Measurements from ENCODE around the gene MT1H. TPM values are rescaled to one million over a fixed set of nuclear protein-coding genes. Genes with fewer than 3 reads are reported as not detected.
A peak's percentile ranks its signal among the peaks of the same experiment; 100 is the strongest.

Gene MT1H
- total RNA-seq, 1 experiment from 2014 or later = not detected

- H3K27ac Mint-ChIP-seq (ENCODE audit: unreplicated experiment) = no peak overlapping the region
- intact Hi-C loops (cut with micrococcal nuclease; ENCODE audit: unreplicated experiment) = no loop called here
- H3K4me3 Mint-ChIP-seq (ENCODE audit: unreplicated experiment) = no peak overlapping the region
Observed at GRCh38 chr16:56630134-56630533, 39.5 kb upstream of the MT1H start.

GRCh38 chr16:56631197-56631596 lies 38.4 kb upstream of the MT1H start:
- peaks cover 5% of the 10 kb centered on the region for H3K4me1 Mint-ChIP-seq (ENCODE audit: low read depth, unreplicated experiment)
- H3K27me3 ChIP-seq (replicated peaks; ENCODE audit: control insufficient read depth, insufficient read depth, low read length) = peaks cover 6% of the 10 kb centered on the region; the same call in 1 of the 2 replicates
- POLR2A ChIA-PET = no interaction called here

More at GRCh38 chr16:56630134-56630533, 39.5 kb upstream of the MT1H start:
- peaks cover 5% of the 10 kb centered on the region for H3K4me1 Mint-ChIP-seq (ENCODE audit: low read depth, unreplicated experiment)
- no peak overlapping the region for H3K4me3 ChIP-seq (ENCODE audit: low read depth, low read length)
- POLR2A ChIA-PET = no interaction called here
- no peaks in the 10 kb centered on the region for H3K36me3 Mint-ChIP-seq (ENCODE audit: insufficient read depth, unreplicated experiment)
- no peaks in the 10 kb centered on the region for H3K4me1 ChIP-seq
- no TSS peak for BruUV-seq (replicated peaks)
- CTCF ChIA-PET = interaction anchor here (0.6 kb wide), 2 partner anchors 11 to 22 kb away, joined by 3 read pairs; partner anchors contain the start of gene MT2A
- H3K36me3 ChIP-seq (ENCODE audit: control insufficient read depth, insufficient read depth, low read length) = no peaks in the 10 kb centered on the region
- TF ChIP-seq CTCF (IDR thresholded peaks at IDR 0.05; ENCODE audit: insufficient read depth in 1 of 2, low read depth in 1 of 2, low read length in 1 of 2, severe bottlenecking in 1 of 2, unreplicated experiment in 1 of 2) = no peak
- peaks cover 6% of the 10 kb centered on the region; the same call in 1 of the 2 replicates for H3K27me3 ChIP-seq (replicated peaks; ENCODE audit: control insufficient read depth, insufficient read depth, low read length)
- H3K27me3 Mint-ChIP-seq (ENCODE audit: insufficient read depth, unreplicated experiment) = peaks cover 30% of the 10 kb centered on the region
- no peaks in the 10 kb centered on the region for H3K9me3 Mint-ChIP-seq (ENCODE audit: unreplicated experiment)
- no peak for DNase-seq
- H3K9me3 ChIP-seq = no peaks in the 10 kb centered on the region

GRCh38 chr16:56631832-56632155 lies 37.8 kb upstream of the MT1H start:
- intact Hi-C loops (cut with micrococcal nuclease; ENCODE audit: unreplicated experiment) = no loop called here
- TF ChIP-seq CTCF (IDR thresholded peaks at IDR 0.05; ENCODE audit: insufficient read depth in 1 of 2, low read depth in 1 of 2, low read length in 1 of 2, severe bottlenecking in 1 of 2, unreplicated experiment in 1 of 2) = no peak
- no peaks in the 10 kb centered on the region for H3K36me3 Mint-ChIP-seq (ENCODE audit: insufficient read depth, unreplicated experiment)
- POLR2A ChIA-PET = no interaction called here
- Histone ChIP-seq H3K36me3 (ENCODE audit: control insufficient read depth, insufficient read depth, low read length) (no peaks in the 10 kb centered on the region), H3K9me3 (no peaks in the 10 kb centered on the region), H3K4me1 (no peaks in the 10 kb centered on the region), H3K4me3 (ENCODE audit: low read depth, low read length) (peak overlapping the region; percentile 26), H3K27me3 (replicated peaks; ENCODE audit: control insufficient read depth, insufficient read depth, low read length) (peaks cover 8% of the 10 kb centered on the region; the same call in 1 of the 2 replicates)
- H3K27ac Mint-ChIP-seq (ENCODE audit: unreplicated experiment) = no peak overlapping the region
- H3K4me1 Mint-ChIP-seq (ENCODE audit: low read depth, unreplicated experiment) = peaks cover 5% of the 10 kb centered on the region
- CTCF ChIA-PET = no interaction called here
- DNase-seq = no peak
- no TSS peak for BruUV-seq (replicated peaks)
- H3K27me3 Mint-ChIP-seq (ENCODE audit: insufficient read depth, unreplicated experiment) = peaks cover 28% of the 10 kb centered on the region
- H3K9me3 Mint-ChIP-seq (ENCODE audit: unreplicated experiment) = no peaks in the 10 kb centered on the region
- peak overlapping the region; percentile 76 for H3K4me3 Mint-ChIP-seq (ENCODE audit: unreplicated experiment)

More at GRCh38 chr16:56631197-56631596, 38.4 kb upstream of the MT1H start:
- no peaks in the 10 kb centered on the region for H3K9me3 Mint-ChIP-seq (ENCODE audit: unreplicated experiment)
- CTCF ChIA-PET = no interaction called here
- H3K27ac Mint-ChIP-seq (ENCODE audit: unreplicated experiment) = no peak overlapping the region
- DNase-seq = no peak
- Histone ChIP-seq H3K36me3 (ENCODE audit: control insufficient read depth, insufficient read depth, low read length) (no peaks in the 10 kb centered on the region), H3K4me3 (ENCODE audit: low read depth, low read length) (no peak overlapping the region), H3K4me1 (no peaks in the 10 kb centered on the region), H3K9me3 (no peaks in the 10 kb centered on the region)
- H3K27me3 Mint-ChIP-seq (ENCODE audit: insufficient read depth, unreplicated experiment) = peaks cover 28% of the 10 kb centered on the region
- no peak overlapping the region for H3K4me3 Mint-ChIP-seq (ENCODE audit: unreplicated experiment)
- no TSS peak for BruUV-seq (replicated peaks)
- no peaks in the 10 kb centered on the region for H3K36me3 Mint-ChIP-seq (ENCODE audit: insufficient read depth, unreplicated experiment)
- intact Hi-C loops (cut with micrococcal nuclease; ENCODE audit: unreplicated experiment) = no loop called here
- TF ChIP-seq CTCF (IDR thresholded peaks at IDR 0.05; ENCODE audit: insufficient read depth in 1 of 2, low read depth in 1 of 2, low read length in 1 of 2, severe bottlenecking in 1 of 2, unreplicated experiment in 1 of 2) = no peak
